Activated CD4-positive, alpha-beta T cell treated with anti-CD3 and anti-CD28 coated beads for 24 hours (primary cell): ENCODE data around the gene LIMCH1.
"Not testable (repeated sequence)": the region's sequence is repeated elsewhere in the genome, so short reads cannot be mapped to it uniquely, and the experiment has no call there.

Experiments
- DNase-seq, 2 donors: peaks; one replicate each; pipeline ENCODE4 v3.0.0-alpha.2; 2020; ENCODE audit warnings: low read depth in 2 of 2

LIMCH1 gene

DNA sequence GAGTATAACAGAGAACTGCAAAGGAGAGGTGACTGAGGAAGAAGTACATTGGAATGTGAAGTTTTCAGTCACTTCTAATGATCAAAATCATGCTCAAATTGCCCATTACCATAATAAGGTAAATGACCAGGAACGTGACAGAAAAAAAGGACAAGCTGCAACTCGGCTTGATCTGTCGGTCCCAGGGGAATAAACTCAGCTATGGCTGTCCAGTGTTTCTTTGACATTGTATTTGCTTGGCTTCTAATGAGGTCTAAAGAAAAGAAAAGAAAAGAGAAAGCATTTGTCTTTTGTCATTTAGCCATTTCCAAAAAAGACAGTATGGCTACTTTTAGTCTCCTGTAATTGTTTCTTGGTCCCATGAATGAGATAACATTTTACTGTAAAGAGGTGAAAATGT lies 185.3 kb downstream of the LIMCH1 start:
- DNase-seq: no peak

DNA sequence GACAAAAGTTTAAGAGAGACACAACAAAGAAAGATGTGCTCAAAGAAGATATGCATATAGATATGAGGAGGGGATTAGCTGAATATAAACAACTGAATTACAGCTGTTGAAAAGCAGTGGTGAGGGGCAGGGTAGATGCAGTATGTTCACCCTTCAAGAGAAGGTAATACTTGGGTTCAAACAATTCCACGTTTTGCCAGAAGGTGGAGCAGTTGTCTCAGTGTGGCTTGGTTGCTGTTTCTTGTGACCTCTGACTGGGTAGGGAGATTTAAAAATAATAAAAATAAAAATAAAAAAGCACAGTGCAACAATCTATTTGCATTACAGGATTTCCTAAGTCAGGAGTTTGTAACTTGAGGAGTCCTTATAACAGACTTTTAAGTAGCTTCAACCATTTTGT lies 187.3 kb downstream of the LIMCH1 start:
- DNase-seq: no peak

DNA sequence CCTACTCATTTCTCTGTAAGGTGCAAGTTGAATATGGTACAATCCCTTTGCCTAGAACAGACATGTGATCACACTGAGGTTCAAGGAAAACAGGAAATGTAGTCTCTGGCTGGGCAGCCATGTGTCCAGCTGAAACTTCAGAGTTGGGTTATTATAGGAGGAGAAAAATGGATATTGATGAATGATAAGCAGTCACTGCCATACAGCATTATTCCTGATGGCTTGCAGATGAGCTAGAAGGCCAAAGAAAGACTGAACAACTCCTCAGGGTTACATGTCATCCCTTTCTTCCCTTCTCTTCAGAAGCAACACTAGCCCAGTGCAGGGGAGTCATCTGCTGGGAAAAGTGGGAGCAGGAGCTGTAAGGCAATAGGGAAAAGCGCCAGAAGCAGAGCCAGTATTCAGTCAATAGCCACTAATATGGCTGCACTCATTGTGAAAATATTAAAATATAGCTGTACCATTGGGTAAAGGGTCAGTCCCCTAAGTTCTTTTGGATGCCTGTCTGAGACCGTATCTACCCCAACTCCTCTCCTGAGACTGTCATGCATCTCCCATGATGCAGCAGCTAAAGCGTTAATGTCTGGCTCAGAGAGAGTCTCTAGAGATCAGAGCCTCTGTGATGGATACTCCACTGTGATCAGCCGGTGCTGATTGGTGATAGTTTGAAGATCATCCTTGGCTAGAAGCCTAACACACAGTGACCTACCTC lies 190.1 kb downstream of the LIMCH1 start:
- DNase-seq: no peak

DNA sequence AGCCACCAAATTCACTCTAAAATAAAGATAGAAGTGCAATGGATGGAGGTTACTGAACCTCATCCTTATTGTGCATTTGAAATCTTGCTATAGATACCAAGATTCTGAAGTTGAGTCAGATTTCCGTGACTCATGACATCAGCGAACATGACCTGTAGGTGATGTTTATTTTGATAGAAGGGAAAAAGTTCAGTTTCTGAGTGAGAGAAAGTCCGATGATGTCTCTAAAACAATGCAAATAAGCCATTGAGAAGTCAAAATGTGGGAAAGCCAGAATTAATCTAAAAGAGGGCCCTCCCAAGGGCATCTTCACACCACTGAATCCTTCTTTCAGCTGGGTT lies 190.6 kb downstream of the LIMCH1 start:
- no peak for DNase-seq

DNA sequence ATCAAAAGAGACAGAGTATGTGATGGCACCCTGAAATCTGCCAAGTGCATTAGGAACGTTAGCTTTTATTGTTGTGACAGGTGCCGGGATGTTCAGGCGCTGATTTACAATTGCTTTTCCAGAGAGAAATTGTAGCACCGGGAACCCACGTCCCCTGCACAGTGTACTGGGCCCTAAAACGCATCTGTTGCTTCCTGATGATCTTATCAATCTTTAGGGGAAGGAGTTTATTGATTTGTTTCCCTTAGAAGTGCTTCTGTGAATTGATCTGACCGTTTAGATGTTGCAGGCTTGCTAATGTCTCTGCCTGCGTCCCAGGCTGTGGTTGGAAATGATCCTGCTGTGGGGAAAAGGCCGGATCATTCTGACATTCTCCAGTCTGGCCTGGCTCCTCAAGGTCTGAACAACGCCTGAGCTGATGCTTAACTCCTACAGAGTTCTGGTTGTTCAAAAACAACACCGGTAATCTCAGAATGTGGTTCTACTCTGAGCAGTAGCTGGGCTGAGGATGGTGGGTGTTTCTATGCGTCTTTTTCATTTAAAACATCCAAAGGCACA lies 193.7 kb downstream of the LIMCH1 start:
- no peak for DNase-seq

DNA sequence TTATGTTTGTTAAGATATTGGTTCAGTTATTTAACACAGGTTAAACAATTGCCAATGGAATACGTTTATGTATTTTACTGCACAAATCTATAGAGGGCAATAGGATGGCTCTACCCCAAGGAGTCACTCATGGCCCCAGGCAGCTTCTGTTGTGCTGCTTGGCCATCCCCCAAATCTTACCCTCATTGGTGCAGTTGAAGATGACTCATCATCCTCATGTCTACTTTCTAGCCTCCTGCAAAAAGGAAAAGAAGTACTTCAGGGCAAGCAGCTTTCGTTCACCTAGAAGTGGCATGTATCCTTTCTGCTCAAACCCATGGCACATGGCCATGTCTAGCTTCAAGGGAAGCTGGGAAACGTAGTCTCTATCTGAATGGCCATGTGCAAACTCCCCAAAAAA lies 196.4 kb downstream of the LIMCH1 start:
- DNase-seq: no peak

DNA sequence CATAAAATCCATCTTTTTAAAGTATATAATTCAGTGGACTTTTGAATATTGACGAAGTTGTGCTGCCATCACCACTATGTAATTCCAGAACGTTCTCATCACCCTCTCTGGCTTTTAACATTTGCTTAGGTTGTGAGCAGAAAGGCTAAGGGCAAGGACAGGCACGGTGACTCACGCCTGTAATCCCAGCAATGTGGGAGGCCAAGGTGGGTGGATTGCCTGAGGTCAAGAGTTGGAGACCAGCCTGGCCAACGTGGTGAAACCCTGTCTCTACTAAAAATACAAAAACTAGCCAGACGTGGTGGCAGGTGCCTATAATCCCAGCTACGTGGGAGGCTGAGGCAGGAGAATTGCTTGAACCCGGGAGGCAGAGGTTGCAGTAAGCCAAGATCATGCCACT lies 199.5 kb downstream of the LIMCH1 start:
- not testable (repeated sequence) for DNase-seq

DNA sequence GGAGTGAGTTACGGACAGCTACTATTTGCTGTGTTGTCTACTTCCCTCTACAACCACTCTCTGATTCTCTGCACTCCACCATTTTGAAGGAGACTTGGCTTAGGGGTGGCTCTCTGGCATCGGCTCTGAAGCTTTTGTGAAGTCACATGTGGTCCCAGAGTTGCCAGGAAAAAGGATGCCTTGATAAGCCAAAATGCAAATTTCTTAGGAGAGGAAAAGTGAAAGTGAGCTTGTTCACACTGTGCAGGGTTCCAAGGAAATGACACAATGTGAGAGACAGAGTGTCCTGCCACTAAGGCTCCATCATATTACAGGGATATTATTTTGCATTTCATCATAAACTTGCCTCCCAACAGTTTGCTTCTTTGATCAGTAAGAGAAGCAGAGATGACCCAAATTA lies 203.4 kb downstream of the LIMCH1 start:
- no peak for DNase-seq

DNA sequence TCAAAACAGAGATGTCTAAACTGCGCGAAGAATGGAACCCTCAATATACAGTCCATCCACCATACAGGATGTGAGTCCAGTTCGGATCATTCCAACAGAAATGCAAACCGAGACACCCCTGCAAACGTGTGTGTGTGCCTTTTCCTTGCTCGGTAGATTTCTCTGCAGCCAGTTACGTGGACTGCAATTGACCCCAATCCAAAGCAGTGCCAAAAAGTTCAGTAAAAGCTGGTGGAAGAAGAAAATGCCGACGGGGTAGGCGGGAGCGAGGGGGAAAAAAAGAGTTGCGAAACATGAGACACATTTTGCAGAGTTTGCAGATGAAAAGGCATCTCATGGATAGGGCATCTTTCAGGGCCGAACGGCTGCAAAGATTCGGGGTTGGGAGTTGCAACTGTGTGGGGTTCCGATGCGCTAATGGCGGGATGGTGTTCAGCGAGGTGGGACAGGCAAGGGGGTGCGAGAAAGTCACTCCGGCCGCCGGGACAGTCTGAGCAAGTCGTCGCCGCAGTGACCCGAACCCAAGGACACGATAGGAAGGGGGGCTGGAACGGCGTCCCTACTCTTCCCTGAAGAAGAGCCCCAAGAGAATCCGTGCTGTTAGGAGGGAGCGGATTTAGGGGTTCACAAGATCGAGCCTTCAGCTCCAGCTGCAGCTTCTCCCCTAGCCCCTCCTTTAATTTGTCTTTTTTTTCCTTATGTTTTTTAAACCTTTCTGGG lies 206.8 kb downstream of the LIMCH1 start:
- DNase-seq: no peak

DNA sequence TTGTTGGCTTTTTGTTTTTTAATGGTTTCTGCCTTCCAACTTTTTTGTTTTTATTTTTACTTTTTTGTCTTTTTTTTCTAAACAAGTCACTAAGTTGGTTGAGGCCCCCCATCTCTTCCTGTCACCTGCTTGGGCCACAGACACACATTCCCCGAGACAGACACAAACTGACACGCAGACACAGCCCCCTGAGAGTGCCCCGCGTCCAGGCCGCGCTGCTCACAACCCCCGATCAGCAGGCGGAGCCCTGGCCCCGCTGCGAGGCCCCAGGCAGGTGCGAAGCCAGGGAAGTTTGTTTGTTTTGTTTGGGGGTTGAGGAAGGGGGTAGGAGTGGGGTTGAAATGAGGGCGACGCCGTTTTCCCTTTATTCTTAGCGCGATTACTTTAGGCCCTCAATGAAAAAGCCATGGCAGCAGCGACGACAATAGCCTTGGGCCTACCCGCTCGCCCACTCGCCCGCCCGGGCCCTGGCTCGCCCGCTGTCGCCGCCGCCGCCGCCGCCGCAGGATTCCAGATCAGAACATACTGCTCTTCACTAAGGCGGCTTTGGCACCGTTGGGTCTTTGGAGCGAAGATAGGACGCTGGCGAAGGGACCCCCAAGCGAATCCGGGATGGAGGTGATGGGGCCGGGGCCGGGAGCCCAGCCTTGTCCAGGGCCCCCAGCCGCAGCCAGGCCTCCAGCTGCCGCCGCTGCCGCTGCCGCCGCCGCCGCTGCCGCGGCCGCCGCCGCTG lies 207.5 kb downstream of the LIMCH1 start:
- DNase-seq: no peak

DNA sequence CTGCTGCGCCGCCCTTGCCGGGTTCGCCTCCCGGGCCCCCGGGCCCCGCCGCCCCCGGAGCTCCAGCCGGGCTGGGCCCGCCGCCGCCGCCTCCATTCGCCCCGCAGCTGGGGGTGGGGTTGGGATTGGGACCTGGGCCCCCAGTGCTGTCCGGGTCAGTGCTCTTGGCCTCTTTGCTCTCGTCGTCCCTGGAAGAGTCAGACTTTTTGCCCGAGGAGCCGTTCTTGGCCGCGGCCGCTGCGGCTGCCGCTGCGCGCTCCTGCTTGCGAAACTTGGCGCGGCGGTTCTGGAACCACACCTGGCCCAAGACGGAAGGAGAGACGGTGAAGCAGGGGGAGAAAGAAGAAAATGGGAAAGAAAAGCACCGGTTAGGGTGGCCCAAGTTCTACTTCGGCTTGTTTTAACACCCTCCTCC lies 208.1 kb downstream of the LIMCH1 start:
- no peak for DNase-seq

DNA sequence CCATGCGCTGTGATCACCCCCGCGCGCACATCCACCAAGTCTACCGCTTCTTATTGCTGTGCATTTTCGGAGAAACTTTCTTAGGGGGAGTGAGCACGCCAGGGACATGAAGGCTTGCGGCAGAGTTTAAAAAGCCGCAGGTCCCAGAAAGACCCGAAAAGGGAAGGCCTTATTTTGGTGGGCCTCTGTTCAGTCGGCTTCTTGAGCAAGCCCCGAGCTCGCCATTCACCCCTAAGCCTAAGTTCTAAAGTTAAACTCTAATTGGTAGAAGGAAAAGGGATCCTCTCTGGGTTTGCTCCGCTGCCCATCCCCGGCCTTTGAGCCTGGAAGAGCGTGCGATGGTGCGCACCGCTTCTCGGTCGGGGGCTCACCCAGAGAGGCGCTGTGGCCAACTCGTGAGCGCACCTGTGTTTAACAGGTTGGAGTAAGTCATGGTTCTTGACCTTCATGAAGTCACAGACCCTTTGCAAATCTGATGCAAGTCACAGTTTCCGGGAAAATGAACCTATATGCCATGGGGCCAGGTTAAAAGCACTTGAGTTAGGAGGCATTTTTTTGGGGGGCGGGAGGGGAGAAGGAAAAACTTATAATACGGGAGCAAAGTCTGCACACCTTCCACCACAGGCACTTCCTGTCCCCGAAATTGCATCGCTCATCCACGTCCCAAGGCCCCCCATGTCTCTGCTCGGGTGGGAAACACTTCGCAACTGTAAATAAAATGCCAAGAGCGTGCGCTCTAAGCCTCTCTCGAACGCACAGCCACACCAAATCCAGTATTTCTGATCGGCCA lies 208.7 kb downstream of the LIMCH1 start:
- DNase-seq: no peak

DNA sequence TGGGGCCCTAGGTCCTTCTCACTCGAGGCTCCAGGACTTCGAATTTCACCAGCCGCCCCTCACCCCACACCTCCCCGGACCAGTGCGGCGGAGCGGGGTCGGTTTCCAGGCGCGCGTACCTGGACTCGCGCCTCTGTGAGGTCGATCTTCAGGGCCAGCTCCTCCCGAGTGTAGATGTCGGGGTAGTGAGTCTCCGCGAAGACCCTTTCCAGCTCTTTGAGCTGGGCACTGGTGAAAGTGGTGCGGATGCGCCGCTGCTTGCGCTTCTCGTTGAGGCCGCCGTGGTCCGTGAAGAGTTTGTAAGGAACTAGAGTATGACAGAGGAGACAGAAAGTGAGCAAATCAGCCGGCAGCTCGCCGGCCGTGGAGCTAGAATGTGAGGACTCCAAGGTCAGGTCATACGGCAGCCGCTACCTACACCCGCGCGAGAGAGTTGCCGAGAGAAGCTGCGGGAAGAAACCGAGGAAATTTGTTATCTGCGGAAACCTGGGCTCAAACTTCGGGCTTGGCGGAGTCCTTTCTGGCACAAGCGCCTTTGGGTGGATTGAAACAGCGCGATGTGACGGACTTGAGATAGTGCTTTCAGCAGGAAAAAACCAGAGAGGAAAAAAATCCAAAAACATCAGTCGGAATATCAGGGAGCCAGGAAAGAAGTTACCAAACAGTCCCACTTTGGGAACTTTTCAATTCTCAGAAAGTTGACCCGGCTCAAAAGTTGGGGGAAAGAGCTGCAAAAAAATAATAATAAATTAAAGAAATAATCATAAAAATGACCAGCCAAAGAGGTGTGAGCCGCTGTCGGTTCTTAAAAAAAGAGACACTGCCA lies 209.5 kb downstream of the LIMCH1 start:
- DNase-seq: no peak

DNA sequence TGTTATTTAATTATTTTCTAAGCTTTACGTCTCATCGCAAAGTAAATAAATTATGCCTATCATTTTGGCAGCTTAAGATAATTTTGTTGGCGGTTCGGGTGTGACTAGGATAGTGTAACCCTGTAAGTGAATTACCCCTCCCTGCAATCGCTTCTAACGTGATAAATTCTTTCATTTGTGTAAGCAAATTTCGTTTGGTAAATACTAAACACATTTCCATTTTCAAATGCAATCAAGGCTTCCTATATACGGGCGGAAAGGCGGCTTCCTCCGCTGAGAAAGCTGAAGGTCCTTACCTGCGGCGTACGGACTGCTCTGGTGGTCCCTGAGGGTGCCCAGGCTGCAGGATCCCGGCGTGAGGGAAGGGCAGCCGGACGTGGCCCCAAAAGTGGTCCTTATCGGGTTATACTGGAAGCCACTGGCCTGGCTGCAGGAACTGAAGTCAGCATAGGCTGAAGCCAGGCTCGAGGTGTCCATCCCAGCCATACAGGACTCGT lies 210.2 kb downstream of the LIMCH1 start:
- DNase-seq: no peak

DNA sequence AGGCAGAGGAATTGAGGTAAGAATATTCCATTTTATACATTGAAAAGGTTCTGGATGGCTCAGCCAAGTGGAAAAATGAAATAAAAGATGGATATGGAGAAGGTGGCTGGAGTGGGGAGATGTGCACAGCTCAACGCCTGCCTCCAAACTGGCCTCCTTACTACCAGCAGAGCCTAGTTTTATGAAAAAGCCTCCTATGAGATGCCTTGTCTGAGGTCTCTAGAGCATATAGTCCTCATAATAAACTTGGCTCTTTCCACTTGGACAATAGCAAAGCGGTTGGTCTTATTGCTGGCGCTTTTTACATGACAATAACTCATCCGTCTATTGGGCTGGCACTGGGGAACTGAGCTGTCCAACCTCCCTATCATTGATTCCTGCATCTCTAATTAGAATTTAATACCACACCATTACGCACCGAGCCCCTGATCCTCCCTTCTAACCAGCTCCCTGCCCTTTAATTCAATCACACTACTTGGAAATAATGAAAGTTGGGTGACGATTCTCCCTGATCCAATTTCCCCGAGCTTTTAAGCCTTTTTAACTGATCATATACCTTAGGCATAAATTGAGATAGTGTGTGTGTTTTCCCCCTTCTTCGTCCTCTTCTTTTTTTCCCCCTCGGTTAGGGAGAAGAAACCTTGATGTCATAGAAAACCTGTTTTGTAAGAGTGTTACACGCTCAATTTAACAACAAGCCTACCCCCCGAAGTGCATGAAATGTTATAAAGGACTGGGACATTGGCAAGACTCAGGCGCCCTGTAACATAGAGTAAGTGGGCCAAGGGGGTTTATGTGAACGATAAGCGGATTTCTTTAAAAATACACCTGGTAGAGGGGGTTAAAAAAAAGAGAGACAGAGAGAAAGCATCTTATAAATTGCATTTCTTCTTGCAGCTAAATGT lies 210.9 kb downstream of the LIMCH1 start, which contains the start of gene PHOX2B:
Gene PHOX2B (minus strand): TSS at position 155 of the 905 bp plus-strand sequence. CDS start 115 bp downstream, at position 40.
- no peak for DNase-seq

DNA sequence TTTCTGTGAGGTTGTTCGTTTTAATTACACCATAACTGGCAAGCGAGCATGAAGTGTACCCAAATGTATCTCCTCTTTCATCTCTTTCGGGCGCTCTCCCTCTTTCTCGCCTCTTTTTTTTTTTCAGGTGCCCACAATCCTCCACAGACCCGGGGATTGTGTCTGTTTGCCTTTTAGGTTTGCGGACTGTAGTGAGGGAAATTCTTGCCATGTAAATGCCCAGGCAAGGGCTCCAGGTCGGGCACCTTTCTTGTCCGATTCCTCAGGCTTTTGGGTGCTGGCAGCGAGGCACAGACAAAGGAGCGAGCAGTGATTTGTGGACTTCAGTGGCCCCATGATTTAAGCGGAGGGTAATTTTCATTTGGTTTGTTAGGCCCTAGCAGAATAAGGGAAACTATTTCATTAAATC lies 211.7 kb downstream of the LIMCH1 start:
- DNase-seq: no peak
